Cardiac muscle cell (in vitro differentiated cells and primary cell): Measurements from ENCODE around the gene ZNF184. TPM values are rescaled to one million over a fixed set of nuclear protein-coding genes. Genes with fewer than 3 reads are reported as not detected.

Source experiments
- DNase-seq, 2 donors: peaks; one replicate each; pipeline versions ENCODE4 v3.0.0 to v3.0.0-alpha.2; 2010 to 2017; ENCODE audit warnings: low read depth in 1 of 2, low spot score in 1 of 2
- H3K27ac ChIP-seq: fragments of 200-600 bp; sonication (generic); 2 replicates; pipeline ENCODE4 v1.5.1; 2016
- H3K27me3 ChIP-seq: fragments of 200-600 bp; sonication (generic); 2 replicates; pipeline ENCODE4 v1.6.0; 2016; ENCODE audit warnings: control low read depth
- H3K36me3 ChIP-seq: fragments of 200-600 bp; sonication (generic); 2 replicates; pipeline ENCODE4 v1.5.1; 2016; ENCODE audit warnings: control low read depth
- H3K4me1 ChIP-seq: fragments of 200-600 bp; sonication (generic); 2 replicates; pipeline ENCODE4 v1.8.1; 2017; ENCODE audit warnings: low read depth, mild to moderate bottlenecking, mixed run types
- H3K4me3 ChIP-seq: fragments of 200-600 bp; sonication (generic); 2 replicates; pipeline ENCODE4 v1.5.1; 2016; ENCODE audit warnings: mild to moderate bottlenecking
- H3K9me3 ChIP-seq: fragments of 200-600 bp; sonication (generic); 2 replicates; pipeline ENCODE4 v1.5.1; 2017; ENCODE audit warnings: low read depth, mild to moderate bottlenecking, control low read depth
- polyA plus RNA-seq: library from polyadenylated mRNA; unstranded; fragments of >200 nt; fragmentation: Nextera tagmentation; extraction: Ambion mirVana; gene quantifications from 2 replicates; pipeline ENCODE4 v1.2.1, GENCODE V29; 2016
- total RNA-seq: library from RNA; depleted of rRNA; stranded (reverse); fragments of >200 nt; gene quantifications from 2 replicates; pipeline ENCODE4 v1.2.3, GENCODE V29; 2016
- TF ChIP-seq, protein P1 (sequence below): IDR thresholded peaks from 2 replicates; pipeline ENCODE4 v1.5.1; 2012; ENCODE audit warnings: low read depth, mild to moderate bottlenecking, low read length

The ZNF184 gene
- total and polyA plus RNA-seq, 2 experiments from 2014 or later = 4.9 to 5.1 TPM

DNA sequence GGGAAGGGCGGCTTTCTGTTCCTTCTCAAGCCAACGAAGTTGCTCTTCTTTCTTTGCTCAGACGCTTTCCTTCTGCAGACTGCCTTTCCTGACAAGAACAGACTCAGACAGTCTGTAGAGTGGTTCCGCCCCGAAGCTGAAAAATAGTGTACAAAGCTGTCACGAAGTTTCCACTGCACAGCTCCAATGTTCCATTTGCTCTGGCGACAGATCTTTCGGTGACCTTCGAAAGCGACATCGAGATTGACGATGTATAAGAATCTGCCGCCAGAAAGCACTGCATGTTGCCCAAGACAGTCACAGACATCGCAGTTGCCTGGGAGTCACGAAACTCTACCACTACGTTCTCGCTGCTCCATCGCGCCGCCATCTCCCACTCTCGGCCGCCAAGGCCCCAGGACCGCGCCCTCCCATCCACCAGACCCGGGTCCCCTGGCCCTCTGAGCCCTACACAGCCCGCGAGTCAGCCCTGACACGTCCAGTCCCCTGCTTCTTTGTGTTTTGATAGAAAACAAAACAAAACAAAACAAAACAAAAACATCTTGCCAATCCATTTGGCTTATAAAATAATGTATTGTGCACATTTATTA is 42.1 kb upstream of the ZNF184 start:
- H3K9me3 ChIP-seq = no peaks in the 10 kb centered on the region
- no peak overlapping the region for H3K4me3 ChIP-seq
- TF ChIP-seq, protein P1, sequence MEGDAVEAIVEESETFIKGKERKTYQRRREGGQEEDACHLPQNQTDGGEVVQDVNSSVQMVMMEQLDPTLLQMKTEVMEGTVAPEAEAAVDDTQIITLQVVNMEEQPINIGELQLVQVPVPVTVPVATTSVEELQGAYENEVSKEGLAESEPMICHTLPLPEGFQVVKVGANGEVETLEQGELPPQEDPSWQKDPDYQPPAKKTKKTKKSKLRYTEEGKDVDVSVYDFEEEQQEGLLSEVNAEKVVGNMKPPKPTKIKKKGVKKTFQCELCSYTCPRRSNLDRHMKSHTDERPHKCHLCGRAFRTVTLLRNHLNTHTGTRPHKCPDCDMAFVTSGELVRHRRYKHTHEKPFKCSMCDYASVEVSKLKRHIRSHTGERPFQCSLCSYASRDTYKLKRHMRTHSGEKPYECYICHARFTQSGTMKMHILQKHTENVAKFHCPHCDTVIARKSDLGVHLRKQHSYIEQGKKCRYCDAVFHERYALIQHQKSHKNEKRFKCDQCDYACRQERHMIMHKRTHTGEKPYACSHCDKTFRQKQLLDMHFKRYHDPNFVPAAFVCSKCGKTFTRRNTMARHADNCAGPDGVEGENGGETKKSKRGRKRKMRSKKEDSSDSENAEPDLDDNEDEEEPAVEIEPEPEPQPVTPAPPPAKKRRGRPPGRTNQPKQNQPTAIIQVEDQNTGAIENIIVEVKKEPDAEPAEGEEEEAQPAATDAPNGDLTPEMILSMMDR = no peak
- H3K36me3 ChIP-seq = no peaks in the 10 kb centered on the region
- no peak for DNase-seq
- no peaks in the 10 kb centered on the region for H3K4me1 ChIP-seq
- peaks cover 27% of the 10 kb centered on the region for H3K27me3 ChIP-seq
- H3K27ac ChIP-seq = no peak overlapping the region

DNA sequence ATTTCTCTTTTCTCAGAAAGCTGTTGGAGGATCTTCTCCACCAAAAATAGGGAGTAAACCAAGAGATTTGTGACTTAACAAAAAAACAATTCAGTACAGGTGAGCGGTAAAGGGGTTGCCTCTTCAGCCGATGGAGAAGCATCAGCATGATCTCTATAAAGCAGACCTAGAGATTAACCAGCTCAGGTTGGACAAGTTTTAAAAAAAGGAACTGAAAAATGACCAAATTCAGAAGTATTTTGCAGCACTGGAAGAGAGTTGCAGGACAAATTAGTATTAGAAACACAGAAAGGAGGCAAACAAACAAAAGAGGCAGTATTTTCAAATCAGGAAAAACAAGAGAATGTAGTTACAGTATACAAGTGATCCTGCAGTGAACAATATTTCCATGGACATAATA is 39.6 kb upstream of the ZNF184 start:
- H3K27me3 ChIP-seq = peaks cover 27% of the 10 kb centered on the region
- TF ChIP-seq, protein P1 = no peak
- no peak overlapping the region for H3K27ac ChIP-seq
- no peak for DNase-seq
- no peaks in the 10 kb centered on the region for H3K36me3 ChIP-seq
- H3K9me3 ChIP-seq = no peaks in the 10 kb centered on the region
- no peaks in the 10 kb centered on the region for H3K4me1 ChIP-seq
- H3K4me3 ChIP-seq = no peak overlapping the region

DNA sequence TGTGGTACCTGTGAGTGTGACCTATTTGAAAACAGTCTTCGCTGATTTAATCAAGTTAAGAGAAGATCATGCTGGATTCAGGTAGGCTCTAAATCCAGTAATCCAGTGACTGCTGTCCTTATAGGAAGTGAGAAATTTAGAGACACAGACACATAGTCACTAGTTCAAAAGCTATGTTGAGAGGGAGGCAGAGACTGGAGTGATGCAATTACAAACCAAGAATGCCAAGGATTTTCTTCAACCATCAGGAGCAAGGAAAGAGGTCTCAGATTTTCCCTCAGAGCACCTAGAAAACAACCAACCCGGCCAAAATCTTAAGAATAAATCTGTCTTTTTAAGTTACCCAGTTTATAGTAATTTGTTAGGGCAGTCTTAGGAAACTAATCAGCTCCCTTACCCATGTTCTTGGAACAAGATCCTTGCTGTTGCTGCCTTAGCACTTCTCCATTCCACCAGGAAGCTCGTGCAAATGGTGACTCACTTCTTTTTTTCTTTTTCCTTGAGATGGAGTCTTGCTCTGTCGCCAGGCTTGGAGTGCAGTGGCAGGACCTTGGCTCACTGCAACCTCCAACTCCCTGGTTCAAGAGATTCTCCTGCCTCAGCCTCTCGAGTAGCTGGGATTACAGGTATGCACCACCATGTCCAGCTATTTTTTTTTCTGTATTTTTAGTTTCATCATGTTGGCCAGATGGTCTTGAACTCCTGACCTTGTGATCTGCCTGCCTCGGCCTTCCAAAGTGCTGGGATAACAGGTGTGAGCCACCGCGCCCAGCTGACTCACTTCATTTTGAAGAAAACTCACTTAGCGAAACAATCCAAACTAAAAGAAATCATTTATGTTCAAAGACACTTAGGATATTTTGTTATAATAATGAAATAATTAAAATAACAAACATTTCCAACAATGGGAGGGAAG is 34.4 kb upstream of the ZNF184 start:
- Histone ChIP-seq H3K9me3 (no peaks in the 10 kb centered on the region), H3K36me3 (no peaks in the 10 kb centered on the region), H3K27ac (no peak overlapping the region), H3K27me3 (peaks cover 21% of the 10 kb centered on the region), H3K4me1 (no peaks in the 10 kb centered on the region), H3K4me3 (no peak overlapping the region)
- no peak for DNase-seq
- TF ChIP-seq, protein P1 = no peak

DNA sequence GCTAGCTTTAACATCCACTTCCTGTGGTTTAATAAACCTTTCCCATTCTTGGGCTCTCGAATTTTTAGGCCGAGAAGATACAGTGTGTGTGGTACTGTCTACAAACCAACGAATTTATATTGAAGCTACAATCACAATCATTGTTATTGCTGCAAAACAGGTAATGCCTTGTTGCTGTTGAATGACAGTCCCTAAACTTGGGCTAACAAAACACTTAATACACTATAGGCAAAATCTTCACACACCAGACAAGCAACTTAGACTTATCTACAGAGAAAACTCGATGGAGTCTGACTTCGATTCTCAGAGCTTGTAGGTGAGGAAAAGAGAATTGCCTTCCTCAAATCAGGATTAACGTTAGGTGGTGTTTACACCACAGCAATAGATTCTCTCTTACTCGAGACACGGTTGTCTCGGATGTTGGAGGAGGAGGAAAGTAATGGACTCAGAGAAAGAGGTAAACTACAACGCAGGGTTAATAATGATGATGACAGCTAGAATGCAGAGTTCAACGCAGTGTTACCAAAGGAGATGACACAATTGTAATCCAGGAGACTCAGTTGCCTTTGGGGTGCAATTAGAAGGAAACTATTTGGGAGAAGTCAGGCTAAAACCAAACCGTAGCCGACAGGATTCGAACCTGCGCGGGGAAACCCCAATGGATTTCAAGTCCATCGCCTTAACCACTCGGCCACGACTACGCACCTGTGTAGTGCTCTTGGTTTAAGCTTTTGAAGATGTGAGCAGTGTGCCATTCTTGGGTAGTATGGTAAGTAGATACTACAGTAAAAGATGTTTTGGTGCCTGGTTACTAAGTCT is 32.5 kb upstream of the ZNF184 start:
- no peaks in the 10 kb centered on the region for H3K4me1 ChIP-seq
- no peaks in the 10 kb centered on the region for H3K36me3 ChIP-seq
- no peak overlapping the region for H3K4me3 ChIP-seq
- peaks cover 18% of the 10 kb centered on the region for H3K27me3 ChIP-seq
- peak; percentile 13 to 27 for DNase-seq
- TF ChIP-seq, protein P1 = no peak
- no peaks in the 10 kb centered on the region for H3K9me3 ChIP-seq
- H3K27ac ChIP-seq = no peak overlapping the region

DNA sequence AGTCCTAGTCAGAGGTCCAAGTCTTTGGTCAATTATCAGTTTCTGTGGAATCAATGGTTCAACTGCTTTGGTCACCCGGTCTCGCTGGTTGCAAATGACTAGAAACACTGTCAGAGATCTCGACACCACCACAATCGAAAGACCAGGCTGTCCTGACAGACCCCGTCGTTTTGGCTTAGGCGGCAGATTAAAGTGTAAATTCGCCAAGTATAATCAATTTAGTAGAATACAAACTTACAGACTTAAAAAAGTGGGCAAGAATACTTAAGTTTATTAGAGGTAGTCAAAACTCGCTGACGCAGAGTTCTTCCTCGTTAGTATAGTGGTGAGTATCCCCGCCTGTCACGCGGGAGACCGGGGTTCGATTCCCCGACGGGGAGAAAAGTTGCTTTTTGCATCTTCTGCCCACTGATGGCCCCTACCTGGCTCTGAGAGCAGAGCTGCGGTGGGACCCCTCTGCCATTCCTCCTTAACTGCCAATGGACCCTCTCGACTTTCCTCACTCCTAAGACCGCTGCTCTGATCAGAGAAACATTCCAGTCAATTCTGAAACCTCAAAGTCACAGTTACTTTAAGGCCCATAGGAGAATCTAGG is 30.6 kb upstream of the ZNF184 start:
- no peaks in the 10 kb centered on the region for H3K36me3 ChIP-seq
- peak; percentile 36 to 78 for DNase-seq
- H3K27me3 ChIP-seq = peaks cover 20% of the 10 kb centered on the region
- peak overlapping the region; percentile 41 for H3K4me3 ChIP-seq
- no peaks in the 10 kb centered on the region for H3K9me3 ChIP-seq
- TF ChIP-seq, protein P1 = no peak
- H3K4me1 ChIP-seq = no peaks in the 10 kb centered on the region
- H3K27ac ChIP-seq = no peak overlapping the region
